GM13977 (cell line): Measurements from ENCODE around the gene CDK6.

Source experiments
- DNase-seq: peaks from one replicate; pipeline ENCODE4 v3.0.0; 2012; ENCODE audit warnings: low spot score
- in situ Hi-C: fragments of 300-500 bp; cut with MboI; formaldehyde crosslinking; loops from one replicate; pipeline ENCODE4 v1.12.0; 2022; ENCODE audit warnings: low sequenced_read_pairs, low pct_unique_long_range_greater_than_20kb, mixed read lengths, inconsistent platforms; ENCODE audit not compliant: unreplicated experiment
- TF ChIP-seq, protein P1 (sequence below): IDR thresholded peaks from 2 replicates; pipeline ENCODE4 v1.5.1; 2012; ENCODE audit warnings: mild to moderate bottlenecking, control low read depth; ENCODE audit not compliant: insufficient read depth; ENCODE audit errors: extremely low read depth, missing control alignments

The CDK6 gene

DNA sequence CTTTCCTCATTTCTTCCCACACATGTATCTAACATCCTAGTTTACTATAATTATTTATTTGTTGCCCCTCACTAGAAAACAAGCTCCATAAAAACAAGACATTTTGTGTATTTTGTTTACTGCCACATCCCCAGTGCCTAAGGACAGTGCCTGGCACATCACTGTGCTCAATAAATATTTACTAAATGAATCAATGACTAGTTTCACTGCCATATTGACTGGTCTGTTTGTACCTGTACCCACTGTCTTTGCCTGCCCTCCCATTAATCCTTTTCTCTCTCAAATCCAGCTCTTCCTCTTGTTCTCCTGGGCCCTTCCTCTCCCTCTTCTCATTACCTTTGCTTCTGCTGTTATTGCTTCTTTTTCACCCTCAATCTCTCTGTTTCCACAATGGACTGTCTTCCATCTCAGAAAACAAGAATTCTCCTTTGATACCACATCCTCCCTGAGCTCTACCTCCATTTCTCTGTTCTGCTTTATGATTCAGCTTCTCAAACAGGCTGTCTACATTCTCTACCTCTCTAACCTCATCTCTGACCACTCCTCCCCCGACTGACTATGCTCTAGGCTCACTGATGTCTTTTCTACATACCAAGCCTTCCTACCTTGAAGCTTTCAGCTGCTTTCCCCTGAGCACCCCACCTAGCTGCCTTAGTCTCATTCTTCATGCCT lies 237.9 kb downstream of the CDK6 start:
- no peak for DNase-seq
- TF ChIP-seq, protein P1, sequence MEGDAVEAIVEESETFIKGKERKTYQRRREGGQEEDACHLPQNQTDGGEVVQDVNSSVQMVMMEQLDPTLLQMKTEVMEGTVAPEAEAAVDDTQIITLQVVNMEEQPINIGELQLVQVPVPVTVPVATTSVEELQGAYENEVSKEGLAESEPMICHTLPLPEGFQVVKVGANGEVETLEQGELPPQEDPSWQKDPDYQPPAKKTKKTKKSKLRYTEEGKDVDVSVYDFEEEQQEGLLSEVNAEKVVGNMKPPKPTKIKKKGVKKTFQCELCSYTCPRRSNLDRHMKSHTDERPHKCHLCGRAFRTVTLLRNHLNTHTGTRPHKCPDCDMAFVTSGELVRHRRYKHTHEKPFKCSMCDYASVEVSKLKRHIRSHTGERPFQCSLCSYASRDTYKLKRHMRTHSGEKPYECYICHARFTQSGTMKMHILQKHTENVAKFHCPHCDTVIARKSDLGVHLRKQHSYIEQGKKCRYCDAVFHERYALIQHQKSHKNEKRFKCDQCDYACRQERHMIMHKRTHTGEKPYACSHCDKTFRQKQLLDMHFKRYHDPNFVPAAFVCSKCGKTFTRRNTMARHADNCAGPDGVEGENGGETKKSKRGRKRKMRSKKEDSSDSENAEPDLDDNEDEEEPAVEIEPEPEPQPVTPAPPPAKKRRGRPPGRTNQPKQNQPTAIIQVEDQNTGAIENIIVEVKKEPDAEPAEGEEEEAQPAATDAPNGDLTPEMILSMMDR = no peak
- in situ Hi-C loops = no loop called here

DNA sequence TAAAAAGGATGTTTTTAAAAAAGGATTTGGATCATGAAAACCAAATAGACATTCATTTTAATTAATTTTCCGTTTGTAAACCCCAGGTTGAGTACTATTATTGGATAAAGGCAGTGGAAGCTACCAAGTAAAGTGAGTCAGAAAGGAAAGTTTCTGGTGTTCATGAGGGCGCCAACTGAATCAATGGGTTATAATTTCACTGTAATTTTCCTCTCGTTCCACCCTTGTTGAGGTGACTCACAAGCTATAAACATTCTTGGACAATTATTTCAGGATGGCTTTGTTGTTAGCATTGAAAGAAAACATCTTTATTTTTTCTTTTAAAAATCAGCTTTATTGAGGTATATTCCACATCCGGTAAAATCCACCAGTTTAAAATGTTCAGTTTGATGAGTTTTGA lies 241.1 kb downstream of the CDK6 start:
- in situ Hi-C loops = no loop called here
- no peak for DNase-seq
- TF ChIP-seq, protein P1 = no peak

DNA sequence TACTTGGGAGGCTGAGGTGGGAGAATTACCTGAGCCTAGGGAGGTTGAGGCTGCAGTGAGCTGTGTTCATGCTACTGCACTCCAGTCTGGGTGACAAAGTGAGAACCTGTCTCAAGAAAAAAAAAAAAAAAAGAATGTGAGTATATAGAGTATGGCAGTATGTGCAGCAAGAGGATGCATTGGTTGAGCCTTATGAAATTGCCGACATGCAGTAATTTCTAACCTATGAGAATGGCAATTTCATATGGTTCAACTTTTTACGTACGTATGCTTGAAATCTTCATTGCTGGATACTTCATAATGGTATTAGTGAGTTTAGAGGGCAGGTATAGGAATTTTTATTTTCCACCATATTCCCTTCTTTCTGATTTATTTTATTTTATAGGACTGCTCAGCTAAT lies 241.6 kb downstream of the CDK6 start:
- TF ChIP-seq, protein P1 = no peak
- in situ Hi-C loops = no loop called here

DNA sequence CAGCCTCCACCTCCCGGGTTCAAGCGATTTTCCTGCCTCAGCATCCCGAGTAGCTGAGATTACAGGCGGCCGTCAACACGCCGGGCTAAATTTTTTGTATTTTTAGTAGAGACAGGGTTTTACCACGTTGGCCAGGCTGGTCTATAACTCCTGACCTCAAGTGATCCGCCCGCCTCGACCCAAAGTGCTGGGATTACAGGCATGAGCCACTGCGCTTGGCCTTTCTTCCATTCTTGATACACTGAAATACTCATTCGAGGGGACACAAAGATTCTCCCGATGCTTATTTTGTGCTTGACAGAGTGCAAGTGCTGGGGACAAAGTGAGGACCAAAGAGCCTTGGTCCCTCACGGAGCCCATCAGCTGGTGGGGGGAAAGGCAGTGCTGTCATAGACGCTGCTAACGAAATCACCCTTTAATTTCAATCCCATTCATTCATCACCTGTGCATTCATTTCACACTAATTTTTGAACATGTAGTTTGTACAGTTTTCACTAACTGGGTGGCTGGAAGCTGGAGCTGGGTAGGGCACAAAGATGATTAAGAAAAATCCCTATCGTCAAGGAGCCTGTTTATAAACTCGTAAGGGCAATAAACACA lies 245.6 kb downstream of the CDK6 start:
- in situ Hi-C loops = no loop called here
- TF ChIP-seq, protein P1 = no peak
- no peak for DNase-seq

More for the DNA sequence above, 241.6 kb downstream of the CDK6 start:
- DNase-seq = no peak

DNA sequence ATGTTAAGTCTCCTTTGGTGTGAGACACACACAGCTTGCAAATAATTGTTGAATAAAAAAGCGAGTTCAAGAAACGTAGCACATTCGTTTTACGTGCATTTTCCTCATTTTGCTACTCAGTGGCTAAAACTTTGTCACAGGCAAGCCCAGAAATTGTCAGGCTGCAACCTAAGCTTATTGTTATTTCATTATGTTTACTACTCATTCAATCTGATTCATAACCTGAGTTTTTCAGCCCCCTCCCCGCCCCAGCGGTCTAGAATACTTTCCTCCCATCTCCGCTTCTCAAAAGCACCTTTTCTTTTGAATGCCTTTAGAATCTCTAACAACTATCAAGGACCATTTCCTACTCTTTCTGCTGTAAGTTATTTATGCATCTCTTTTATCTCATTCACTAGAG lies 247.3 kb downstream of the CDK6 start:
- no peak for DNase-seq
- TF ChIP-seq, protein P1 = no peak
- in situ Hi-C loops = no loop called here

DNA sequence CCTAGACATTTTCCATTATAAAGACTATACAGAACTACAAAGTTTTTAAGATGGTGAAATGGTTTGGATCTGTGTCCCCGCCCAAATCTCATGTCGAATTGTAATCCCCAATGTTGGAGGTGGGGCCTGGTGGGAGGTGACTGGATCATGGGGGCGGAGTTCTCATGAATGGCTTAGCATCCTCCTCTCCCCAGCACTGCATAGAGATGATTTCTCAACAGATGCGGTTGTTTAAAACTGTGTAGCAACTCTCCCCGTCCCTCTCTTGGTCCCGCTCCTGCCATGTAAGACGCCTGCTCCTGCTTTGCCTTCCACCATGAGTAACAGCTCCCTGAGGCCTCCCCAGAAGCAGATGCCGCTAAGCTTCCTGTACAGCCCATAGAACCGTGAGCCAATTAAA lies 247.8 kb downstream of the CDK6 start:
- TF ChIP-seq, protein P1 = no peak
- in situ Hi-C loops = no loop called here
- no peak for DNase-seq
